Trophoblast cell (in vitro differentiated cells and primary cell): Measurements from ENCODE around the gene ALDH3B1. TPM values are rescaled to one million over a fixed set of nuclear protein-coding genes. Genes with fewer than 3 reads are reported as not detected.
A peak's percentile ranks its signal among the peaks of the same experiment; 100 is the strongest.
"Not testable (repeated sequence)": the region's sequence is repeated elsewhere in the genome, so short reads cannot be mapped to it uniquely, and the experiment has no call there.

Source experiments
- DNase-seq, 2 donors: peaks; one replicate each; pipeline ENCODE4 v3.0.0-alpha.2; 2016
- H2AFZ ChIP-seq: 2 replicates; pipeline ENCODE4 v1.6.1; 2013; ENCODE audit warnings: low read length, moderate library complexity, mild to moderate bottlenecking; ENCODE audit not compliant: insufficient read depth, poor library complexity
- H2AK5ac ChIP-seq: 2 replicates; pipeline ENCODE4 v1.6.1; 2013; ENCODE audit warnings: mild to moderate bottlenecking, low read length
- H2BK120ac ChIP-seq: 2 replicates; pipeline ENCODE4 v1.6.1; 2013; ENCODE audit warnings: low read length, mild to moderate bottlenecking, moderate library complexity; ENCODE audit not compliant: insufficient read depth, poor library complexity
- H2BK12ac ChIP-seq: 2 replicates; pipeline ENCODE4 v1.6.1; 2013; ENCODE audit warnings: mild to moderate bottlenecking, low read length, moderate library complexity
- H2BK5ac ChIP-seq: 2 replicates; pipeline ENCODE4 v1.6.1; 2013; ENCODE audit warnings: low read length, low read depth, moderate library complexity, mild to moderate bottlenecking; ENCODE audit not compliant: poor library complexity
- H3K14ac ChIP-seq: 2 replicates; pipeline ENCODE4 v1.6.1; 2013; ENCODE audit warnings: mild to moderate bottlenecking, low read length
- H3K18ac ChIP-seq: 2 replicates; pipeline ENCODE4 v1.6.1; 2013; ENCODE audit warnings: mild to moderate bottlenecking, low read length
- H3K23ac ChIP-seq: 2 replicates; pipeline ENCODE4 v1.6.1; 2013; ENCODE audit warnings: low read length
- H3K27ac ChIP-seq: 2 replicates; pipeline ENCODE4 v1.5.1; 2013; ENCODE audit warnings: low read depth, mild to moderate bottlenecking, inconsistent platforms, low read length, moderate library complexity
- H3K27me3 ChIP-seq: 2 replicates; pipeline ENCODE4 v1.6.1; 2013; ENCODE audit warnings: inconsistent platforms, mild to moderate bottlenecking, low read length, moderate library complexity; ENCODE audit not compliant: insufficient read depth
- H3K36me3 ChIP-seq, 2 experiments: 1 replicate in 1 of 2; 2 replicates in 1 of 2; pipeline ENCODE4 v1.6.1; 2013; ENCODE audit warnings: low read length in 2 of 2, mild to moderate bottlenecking in 2 of 2, moderate library complexity in 1 of 2; ENCODE audit not compliant: insufficient read depth in 2 of 2, control insufficient read depth in 1 of 2
- H3K4ac ChIP-seq: 2 replicates; pipeline ENCODE4 v1.6.1; 2013; ENCODE audit warnings: low read depth, mild to moderate bottlenecking, low read length, moderate library complexity
- H3K4me1 ChIP-seq, 2 experiments: 1 replicate in 1 of 2; 2 replicates in 1 of 2; pipeline ENCODE4 v1.6.1; 2013; ENCODE audit warnings: low read length in 2 of 2, mild to moderate bottlenecking in 2 of 2, moderate library complexity in 1 of 2; ENCODE audit not compliant: insufficient read depth in 2 of 2, control insufficient read depth in 1 of 2
- H3K4me2 ChIP-seq: 2 replicates; pipeline ENCODE4 v1.6.1; 2013; ENCODE audit warnings: inconsistent platforms, mild to moderate bottlenecking, low read length, moderate library complexity
- H3K4me3 ChIP-seq: 2 replicates; pipeline ENCODE4 v1.5.1; 2013; ENCODE audit warnings: mild to moderate bottlenecking, low read depth, low read length, inconsistent platforms
- H3K79me1 ChIP-seq: one replicate; pipeline ENCODE4 v1.6.1; 2013; ENCODE audit warnings: low read length
- H3K79me2 ChIP-seq: 2 replicates; pipeline ENCODE4 v1.6.1; 2013; ENCODE audit warnings: low read length, mild to moderate bottlenecking; ENCODE audit not compliant: control insufficient read depth, insufficient read depth, poor library complexity
- H3K9ac ChIP-seq: 2 replicates; pipeline ENCODE4 v1.6.1; 2013; ENCODE audit warnings: mild to moderate bottlenecking, low read length
- H3K9me3 ChIP-seq: 2 replicates; pipeline ENCODE4 v1.6.1; 2013; ENCODE audit warnings: low read depth, mild to moderate bottlenecking, control low read depth, inconsistent platforms, low read length; ENCODE audit not compliant: insufficient read depth
- H4K12ac ChIP-seq: 2 replicates; pipeline ENCODE4 v1.6.1; 2013; ENCODE audit warnings: low read depth, mild to moderate bottlenecking, low read length, moderate library complexity
- H4K8ac ChIP-seq: 2 replicates; pipeline ENCODE4 v1.6.1; 2013; ENCODE audit warnings: low read depth, mild to moderate bottlenecking, low read length, moderate library complexity
- H4K91ac ChIP-seq: one replicate; pipeline ENCODE4 v1.6.1; 2013; ENCODE audit warnings: low read depth, mild to moderate bottlenecking, low read length, moderate library complexity
- WGBS: extraction: QIAGEN DNeasy Blood & Tissue Kit; methylation state at CpG from one replicate; pipeline ENCODE4 v1.1.7; 2013; ENCODE audit warnings: missing lambda C conversion rate; ENCODE audit not compliant: insufficient read length, insufficient coverage; ENCODE audit errors: extremely low coverage; 5-methylcytosine and 5-hydroxymethylcytosine counted together
- polyA plus RNA-seq: library from polyadenylated mRNA; stranded (reverse); fragments of 200-250 nt; gene quantifications from 2 replicates; pipeline ENCODE4 v1.2.3, GENCODE V29; 2013

Gene ALDH3B1, protein sequence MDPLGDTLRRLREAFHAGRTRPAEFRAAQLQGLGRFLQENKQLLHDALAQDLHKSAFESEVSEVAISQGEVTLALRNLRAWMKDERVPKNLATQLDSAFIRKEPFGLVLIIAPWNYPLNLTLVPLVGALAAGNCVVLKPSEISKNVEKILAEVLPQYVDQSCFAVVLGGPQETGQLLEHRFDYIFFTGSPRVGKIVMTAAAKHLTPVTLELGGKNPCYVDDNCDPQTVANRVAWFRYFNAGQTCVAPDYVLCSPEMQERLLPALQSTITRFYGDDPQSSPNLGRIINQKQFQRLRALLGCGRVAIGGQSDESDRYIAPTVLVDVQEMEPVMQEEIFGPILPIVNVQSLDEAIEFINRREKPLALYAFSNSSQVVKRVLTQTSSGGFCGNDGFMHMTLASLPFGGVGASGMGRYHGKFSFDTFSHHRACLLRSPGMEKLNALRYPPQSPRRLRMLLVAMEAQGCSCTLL
- 0.42 TPM in 2 replicates for polyA plus RNA-seq

DNA sequence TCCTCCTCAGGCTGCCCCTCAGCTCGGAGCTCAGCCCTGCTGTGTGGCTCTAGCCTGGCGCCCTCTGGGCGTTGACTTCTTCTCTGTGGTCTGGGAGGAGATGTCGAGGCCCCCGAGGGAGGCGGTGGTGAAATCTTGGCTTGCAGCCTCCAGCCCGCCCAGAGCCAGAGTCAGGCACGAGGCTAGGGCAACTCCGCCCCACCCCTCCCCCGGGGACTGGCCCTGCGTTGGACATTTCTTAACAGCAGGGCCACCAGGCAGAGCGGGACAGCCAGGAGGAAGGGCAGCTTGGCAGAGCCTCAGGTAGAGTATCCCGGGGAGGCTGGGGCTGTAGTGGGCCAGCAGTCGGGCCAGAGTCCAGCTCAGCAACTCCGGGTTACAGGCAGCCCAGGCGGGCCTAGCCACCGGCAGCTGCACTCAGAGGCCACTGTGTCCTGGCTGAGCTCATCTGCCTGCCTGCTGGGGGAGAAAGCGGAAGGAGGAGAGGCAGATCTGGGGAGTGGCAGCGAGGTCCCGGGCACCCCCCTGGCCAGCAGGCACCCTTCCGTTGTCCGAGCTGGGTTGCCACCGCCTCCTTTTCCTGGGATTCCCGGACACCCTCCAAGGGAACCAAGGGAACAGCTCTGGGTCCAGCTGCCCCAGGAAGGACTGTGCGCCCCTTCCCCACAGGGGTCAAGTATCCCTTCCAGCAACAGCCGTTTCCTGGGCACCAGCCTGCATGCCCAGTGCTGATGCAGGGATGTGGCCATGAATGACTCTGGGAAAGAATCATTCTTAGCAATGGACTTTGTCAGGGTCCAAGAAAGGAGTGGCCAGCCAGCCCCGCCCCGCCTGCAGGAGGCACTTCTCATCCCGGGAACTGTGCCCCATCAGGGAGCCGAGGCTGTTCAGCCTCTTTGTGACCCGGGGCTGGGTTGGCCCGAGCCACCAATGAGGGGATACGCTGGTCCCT is at the start of gene ALDH3B1:
ALDH3B1 (plus strand) TSS at position 238 of the 952 bp plus-strand sequence. CDS start 4,971 bp downstream, outside the sequence.
- WGBS = no CpG with 5 or more reads among the region's 33 CpGs
- no peak within 1 kb of the TSS for H3K4me3 ChIP-seq

DNA sequence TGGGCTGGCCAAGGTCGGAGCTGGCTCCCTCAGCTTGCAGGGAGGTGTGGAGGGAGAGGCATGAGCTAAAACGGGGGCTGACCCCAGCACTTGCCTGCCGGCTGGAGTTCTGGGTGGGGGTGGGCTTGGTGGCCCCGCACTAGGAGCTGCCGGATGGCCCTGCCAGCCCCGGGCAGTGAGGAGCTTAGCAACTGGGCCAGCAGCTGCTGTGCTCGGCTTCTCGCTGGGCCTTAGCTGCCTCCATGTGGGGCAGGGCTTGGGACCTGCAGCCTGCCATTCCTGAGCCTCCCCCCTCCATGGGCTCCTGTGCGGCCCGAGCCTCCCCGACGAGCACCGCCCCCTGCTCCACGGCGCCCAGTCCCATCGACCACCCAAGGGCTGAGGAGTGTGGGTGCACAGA is 46.9 kb upstream of the ALDH3B1 start:
- H3K4me1 ChIP-seq, H2AK5ac ChIP-seq, H3K79me1 ChIP-seq, H3K27me3 ChIP-seq, H2BK5ac ChIP-seq, H3K18ac ChIP-seq, H4K91ac ChIP-seq, H3K9me3 ChIP-seq, DNase-seq, H2BK12ac ChIP-seq, H3K4me2 ChIP-seq, H3K23ac ChIP-seq, H4K8ac ChIP-seq, H3K14ac ChIP-seq, H4K12ac ChIP-seq, H3K36me3 ChIP-seq, H2BK120ac ChIP-seq, H3K4ac ChIP-seq, H3K27ac ChIP-seq, H3K4me3 ChIP-seq, H2AFZ ChIP-seq, H3K9ac ChIP-seq, H3K79me2 ChIP-seq: not testable (repeated sequence)
- no CpG with 5 or more reads among the region's 16 CpGs for WGBS

More for the DNA sequence above, at the start of gene ALDH3B1:
- peaks cover 5% of the 10 kb centered on the region for H3K79me2 ChIP-seq
- H2BK12ac ChIP-seq = peak within 1 kb of the TSS; percentile 70
- DNase-seq = peak; percentile 94 to 95
- H3K27ac ChIP-seq = peak within 1 kb of the TSS; percentile 16
- H4K91ac ChIP-seq = peak within 1 kb of the TSS; percentile 28
- peak within 1 kb of the TSS; percentile 54 for H3K18ac ChIP-seq
- H3K27me3 ChIP-seq = no peaks in the 10 kb centered on the region
- peaks cover 27% of the 10 kb centered on the region for H3K79me1 ChIP-seq
- peaks cover 1% of the 10 kb centered on the region for H3K9me3 ChIP-seq
- peak within 1 kb of the TSS; percentile 75 for H2AK5ac ChIP-seq
- H2BK120ac ChIP-seq = peak within 1 kb of the TSS; percentile 26
- H3K14ac ChIP-seq = peak within 1 kb of the TSS; percentile 6
- peaks cover 27 to 32% of the 10 kb centered on the region in 2 experiments for H3K4me1 ChIP-seq
- peak within 1 kb of the TSS; percentile 8 for H2BK5ac ChIP-seq
- peak within 1 kb of the TSS; percentile 55 for H4K8ac ChIP-seq
- H3K36me3 ChIP-seq = no peaks in the 10 kb centered on the region
- H3K9ac ChIP-seq = no peak within 1 kb of the TSS
- no peak within 1 kb of the TSS for H3K23ac ChIP-seq
- H4K12ac ChIP-seq = no peak within 1 kb of the TSS
- no peak within 1 kb of the TSS for H3K4me2 ChIP-seq
- no peak within 1 kb of the TSS for H2AFZ ChIP-seq
- H3K4ac ChIP-seq = peak within 1 kb of the TSS; percentile 9

DNA sequence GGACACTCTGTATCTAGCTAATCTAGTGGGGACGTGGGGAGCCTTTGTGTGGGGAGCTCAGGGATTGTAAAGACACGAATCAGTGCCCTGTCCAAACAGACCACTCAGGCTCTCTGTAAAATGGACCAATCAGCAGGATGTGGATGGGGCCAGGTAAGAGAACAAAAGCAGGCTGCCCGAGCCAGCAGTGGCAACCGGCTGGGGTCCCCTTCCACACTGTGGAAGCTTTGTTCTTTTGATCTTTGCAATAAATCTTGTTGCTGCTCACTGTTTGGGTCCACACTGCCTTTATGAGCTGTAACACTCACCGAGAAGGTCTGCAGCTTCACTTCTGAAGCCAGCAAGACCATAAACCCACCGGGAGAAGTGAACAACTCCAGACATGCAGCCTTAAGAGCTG is 46.2 kb upstream of the ALDH3B1 start:
- H4K91ac ChIP-seq, H2BK5ac ChIP-seq, H3K9me3 ChIP-seq, H3K36me3 ChIP-seq, H4K12ac ChIP-seq, H2BK12ac ChIP-seq, H3K27ac ChIP-seq, H3K4ac ChIP-seq, H3K23ac ChIP-seq, H3K18ac ChIP-seq, H3K14ac ChIP-seq, H3K4me1 ChIP-seq, H4K8ac ChIP-seq, H2AFZ ChIP-seq, H3K79me2 ChIP-seq, H3K9ac ChIP-seq, H3K27me3 ChIP-seq, H2BK120ac ChIP-seq, H3K4me2 ChIP-seq, DNase-seq, H3K79me1 ChIP-seq, H2AK5ac ChIP-seq, H3K4me3 ChIP-seq: not testable (repeated sequence)
- WGBS = no CpG with 5 or more reads among the region's 6 CpGs

DNA sequence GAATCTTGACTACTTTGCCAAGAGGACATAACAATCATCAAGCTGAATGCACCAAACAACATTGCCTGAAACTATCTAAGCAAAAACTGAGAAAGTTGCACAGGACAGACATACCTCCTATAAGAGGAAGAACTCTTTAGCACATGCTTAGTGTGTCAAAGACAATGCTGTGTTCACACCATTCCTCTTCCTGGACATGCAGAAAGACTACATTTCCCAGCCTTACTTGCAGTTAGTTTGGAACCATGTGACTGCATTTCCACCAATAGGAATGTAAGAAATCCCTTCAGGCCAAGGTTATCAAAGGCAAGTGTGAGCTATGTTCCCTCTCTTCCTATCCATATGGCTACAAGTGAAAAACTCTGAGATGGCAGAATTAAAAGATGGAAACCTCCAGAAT is 45.4 kb upstream of the ALDH3B1 start:
- H2BK12ac ChIP-seq, H3K4me1 ChIP-seq, H3K27ac ChIP-seq, H3K9ac ChIP-seq, H2BK5ac ChIP-seq, H3K4me3 ChIP-seq, H3K27me3 ChIP-seq, H2BK120ac ChIP-seq, H4K8ac ChIP-seq, H3K79me2 ChIP-seq, H2AFZ ChIP-seq, H3K79me1 ChIP-seq, H3K9me3 ChIP-seq, H3K4me2 ChIP-seq, H3K23ac ChIP-seq, DNase-seq, H4K91ac ChIP-seq, H3K4ac ChIP-seq, H3K18ac ChIP-seq, H3K14ac ChIP-seq, H2AK5ac ChIP-seq, H4K12ac ChIP-seq, H3K36me3 ChIP-seq: not testable (repeated sequence)
